H1 (cell line): ENCODE measurements around the gene SPEF2.

ENCODE experiments used
- EP300 ChIP-seq, 2 experiments: IDR thresholded peaks; 1 replicate in 1 of 2; 2 replicates in 1 of 2; pipeline ENCODE4 v1.6.1; 2011 to 2012; ENCODE audit warnings: low read depth in 2 of 2, low read length in 2 of 2, mild to moderate bottlenecking in 2 of 2, borderline replicate concordance in 1 of 2, inconsistent platforms in 1 of 2, moderate library complexity in 1 of 2
- POLR2A ChIP-seq, 2 experiments: IDR thresholded peaks; 1 replicate in 1 of 2; 2 replicates in 1 of 2; pipeline ENCODE4 v1.6.1; 2011; ENCODE audit warnings: low read depth in 2 of 2, low read length in 2 of 2, mild to moderate bottlenecking in 2 of 2; ENCODE audit errors: control extremely low read depth in 1 of 2
- POLR2AphosphoS5 ChIP-seq: IDR thresholded peaks from 2 replicates; pipeline ENCODE4 v1.6.1; 2011; ENCODE audit warnings: low read depth, low read length
- RNF2 ChIP-seq: fragments of 200-900, 300-1000 bp; sonication (generic); IDR thresholded peaks from 2 replicates; pipeline ENCODE4 v1.7.1; 2016; ENCODE audit warnings: borderline replicate concordance, low read depth, mild to moderate bottlenecking, antibody characterized with exemption, low read length; ENCODE audit not compliant: poor library complexity, severe bottlenecking; ENCODE audit errors: missing control alignments

DNA sequence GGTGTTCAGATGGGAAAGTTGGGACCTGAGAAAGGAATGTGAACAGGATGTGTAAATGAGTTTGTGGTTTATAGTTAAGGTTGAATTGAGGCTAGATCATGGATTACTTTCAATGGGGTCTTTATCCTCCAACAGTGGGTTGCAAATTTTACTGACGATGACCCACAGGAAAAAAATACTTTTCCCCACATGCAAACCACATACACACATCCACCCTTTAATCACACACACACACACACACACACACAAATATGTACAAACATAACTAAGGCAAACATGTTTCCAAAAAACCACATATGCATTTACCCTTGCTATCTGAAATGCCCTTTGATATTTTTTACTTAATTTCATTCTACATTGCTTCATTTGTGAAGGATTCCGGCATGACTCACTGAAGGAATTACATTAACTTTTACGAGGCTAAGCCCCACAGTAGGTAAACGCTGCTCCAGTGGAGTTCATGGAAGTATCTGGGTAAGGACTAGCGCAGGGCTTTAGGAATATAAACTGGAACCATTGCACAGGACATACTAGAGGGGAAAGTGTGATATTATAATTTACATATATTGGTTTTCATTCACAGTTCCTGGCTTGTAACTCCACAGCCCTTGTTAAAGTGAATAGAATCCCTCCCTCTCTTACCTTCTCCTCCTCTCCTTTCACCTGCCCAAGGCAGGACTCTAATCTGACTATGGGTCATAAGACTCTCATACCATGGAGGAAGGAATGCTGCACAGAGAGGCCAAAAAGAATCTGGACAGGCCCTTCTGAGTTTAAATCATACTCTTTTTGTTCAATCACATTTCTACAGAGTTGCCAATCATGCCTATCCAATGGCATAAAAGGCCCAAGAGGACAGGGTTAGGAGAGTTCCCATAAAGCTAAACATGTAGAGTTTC lies 8.5 kb upstream of the SPEF2 start:
- TF ChIP-seq EP300 (IDR thresholded peaks at IDR 0.05; ENCODE audit: borderline replicate concordance in 1 of 2, low read depth in 2 of 2, low read length in 2 of 2) (no peak), POLR2AphosphoS5 (no peak), POLR2A (IDR thresholded peaks at IDR 0.05; ENCODE audit: control extremely low read depth in 1 of 2, low read depth in 2 of 2, low read length in 2 of 2) (no peak), RNF2 (no peak)
